ENCODE measurements around the gene HOXD4. TPM values are rescaled to one million over a fixed set of nuclear protein-coding genes. Genes with fewer than 3 reads are reported as not detected.

HOXD4 gene
- total RNA-seq, result 1 to 10 TPM; 1.6 to 4.8 (median 3.3) TPM

GRCh38 chr2:176151442-176152287 is at the start of gene HOXD4:
TSS of gene HOXD4 (plus strand) at chr2:176151550. CDS start at chr2:176151634, 84 bp downstream.
- peaks cover 69% of the 10 kb centered on the region for H3K27me3 ChIP-seq
- no peak within 1 kb of the TSS for H3K27ac ChIP-seq
- intact Hi-C loops (cut with DNase I), result no loop called here
- no peaks in the 10 kb centered on the region for H3K9me3 ChIP-seq
- TF ChIP-seq POLR2A (IDR thresholded peaks at IDR 0.05) (no peak), CTCF (IDR thresholded peaks at IDR 0.05) (no peak)
- 23 to 29% methylated on average over 33 to 43 of the region's 55 CpGs for WGBS, 2 donors
- H3K4me3 ChIP-seq (replicated peaks in 1 of 3), result peak within 1 kb of the TSS in 1 of 3 donors; percentile 5
- H3K36me3 ChIP-seq, result no peaks in the 10 kb centered on the region
- H3K4me1 ChIP-seq, result peaks cover 0 to 5% of the 10 kb centered on the region in 2 donors
- no peak for DNase-seq

- H3K36me3 ChIP-seq, result no peaks in the 10 kb centered on the region
- DNase-seq, result no peak
- no peak for TF ChIP-seq POLR2A (IDR thresholded peaks at IDR 0.05)
- TF ChIP-seq CTCF (IDR thresholded peaks at IDR 0.05), result no peak
- H3K27me3 ChIP-seq, result peaks cover 84% of the 10 kb centered on the region
- H3K4me3 ChIP-seq (replicated peaks in 1 of 3), result no peak overlapping the region
- no peaks in the 10 kb centered on the region for H3K9me3 ChIP-seq
- no peak overlapping the region for H3K27ac ChIP-seq
- H3K4me1 ChIP-seq, result peaks cover 16 to 29% of the 10 kb centered on the region in 2 donors
- intact Hi-C loops (cut with DNase I), result no loop called here
- 32 to 39% methylated on average over 5 of the region's 5 CpGs for WGBS, 2 donors
These were observed 49.5 kb upstream of the HOXD4 start for GRCh38 chr2:176101842-176102241.

- Histone ChIP-seq H3K4me3 (replicated peaks in 1 of 3) (no peak overlapping the region), H3K9me3 (no peaks in the 10 kb centered on the region), H3K27me3 (peaks cover 79% of the 10 kb centered on the region), H3K4me1 (peaks cover 11 to 28% of the 10 kb centered on the region in 2 donors), H3K27ac (no peak overlapping the region), H3K36me3 (no peaks in the 10 kb centered on the region)
- intact Hi-C loops (cut with DNase I), result no loop called here
- no peak for DNase-seq
- no peak for TF ChIP-seq POLR2A (IDR thresholded peaks at IDR 0.05)
- TF ChIP-seq CTCF (IDR thresholded peaks at IDR 0.05), result no peak
- WGBS, 2 donors, result 22 to 23% methylated on average over 7 of the region's 7 CpGs
These were observed 49.0 kb upstream of the HOXD4 start for GRCh38 chr2:176102309-176102866.

GRCh38 chr2:176103194-176103593 is 48.2 kb upstream of the HOXD4 start:
- WGBS, 2 donors, result 23 to 29% methylated on average over 7 of the region's 7 CpGs
- no peak for DNase-seq

More at GRCh38 chr2:176103194-176103593, 48.2 kb upstream of the HOXD4 start:
- TF ChIP-seq CTCF (IDR thresholded peaks at IDR 0.05), result no peak
- TF ChIP-seq POLR2A (IDR thresholded peaks at IDR 0.05), result no peak
- H3K27ac ChIP-seq, result no peak overlapping the region
- no peaks in the 10 kb centered on the region for H3K9me3 ChIP-seq
- H3K27me3 ChIP-seq, result peaks cover 75% of the 10 kb centered on the region
- peaks cover 10 to 28% of the 10 kb centered on the region in 2 donors for H3K4me1 ChIP-seq
- intact Hi-C loops (cut with DNase I), result no loop called here
- H3K36me3 ChIP-seq, result no peaks in the 10 kb centered on the region
- no peak overlapping the region for H3K4me3 ChIP-seq (replicated peaks in 1 of 3)

All from thyroid gland (tissue), 4 donors.